ENCODE measurements around the gene TTC7B.
A peak's percentile ranks its signal among the peaks of the same experiment; 100 is the strongest.
"Not testable (repeated sequence)": the region's sequence is repeated elsewhere in the genome, so short reads cannot be mapped to it uniquely, and the experiment has no call there.

The TTC7B gene

GRCh38 chr14:90815822-90816662, at the start of gene TTC7B:
TTC7B (minus strand) TSS chr14:90816430; CDS start chr14:90816295, 135 bp downstream.
- peak; percentile 81 for DNase-seq (ENCODE audit: low read depth, low spot score)

GRCh38 chr14:90864741-90865140, 48.5 kb upstream of the TTC7B start:
- DNase-seq (ENCODE audit: low read depth, low spot score), result no peak

GRCh38 chr14:90858511-90858910, 42.3 kb upstream of the TTC7B start:
- no peak for DNase-seq (ENCODE audit: low read depth, low spot score)

- DNase-seq (ENCODE audit: low read depth, low spot score), result no peak
Observed at GRCh38 chr14:90857866-90858265, 41.6 kb upstream of the TTC7B start.

GRCh38 chr14:90856115-90856514, 39.9 kb upstream of the TTC7B start:
- DNase-seq (ENCODE audit: low read depth, low spot score), result not testable (repeated sequence)

GRCh38 chr14:90853116-90853515, 36.9 kb upstream of the TTC7B start:
- no peak for DNase-seq (ENCODE audit: low read depth, low spot score)

- no peak for DNase-seq (ENCODE audit: low read depth, low spot score)
Observed at GRCh38 chr14:90851327-90852036, 35.3 kb upstream of the TTC7B start.

GRCh38 chr14:90850487-90850886, 34.3 kb upstream of the TTC7B start:
- DNase-seq (ENCODE audit: low read depth, low spot score), result peak; percentile 27

- no peak for DNase-seq (ENCODE audit: low read depth, low spot score)
Observed at GRCh38 chr14:90849787-90850444, 33.7 kb upstream of the TTC7B start.

GRCh38 chr14:90848944-90849731, 32.9 kb upstream of the TTC7B start:
- DNase-seq (ENCODE audit: low read depth, low spot score), result peak; percentile 8

- no peak for DNase-seq (ENCODE audit: low read depth, low spot score)
Observed at GRCh38 chr14:90846511-90846910, 30.3 kb upstream of the TTC7B start.

GRCh38 chr14:90844321-90844720, 28.1 kb upstream of the TTC7B start:
- DNase-seq (ENCODE audit: low read depth, low spot score), result no peak

- DNase-seq (ENCODE audit: low read depth, low spot score), result no peak
Observed at GRCh38 chr14:90842726-90843125, 26.5 kb upstream of the TTC7B start.

- not testable (repeated sequence) for DNase-seq (ENCODE audit: low read depth, low spot score)
Observed at GRCh38 chr14:90840667-90841066, 24.4 kb upstream of the TTC7B start.

GRCh38 chr14:90839889-90840266, 23.6 kb upstream of the TTC7B start:
- no peak for DNase-seq (ENCODE audit: low read depth, low spot score)

GRCh38 chr14:90839024-90839888, 23.0 kb upstream of the TTC7B start:
- DNase-seq (ENCODE audit: low read depth, low spot score), result no peak

GRCh38 chr14:90838531-90838930, 22.3 kb upstream of the TTC7B start:
- DNase-seq (ENCODE audit: low read depth, low spot score), result not testable (repeated sequence)

- DNase-seq (ENCODE audit: low read depth, low spot score), result peak; percentile 72
Observed at GRCh38 chr14:90837355-90837754, 21.1 kb upstream of the TTC7B start.

GRCh38 chr14:90836692-90837063, 20.4 kb upstream of the TTC7B start:
- no peak for DNase-seq (ENCODE audit: low read depth, low spot score)

- no peak for DNase-seq (ENCODE audit: low read depth, low spot score)
Observed at GRCh38 chr14:90831821-90832220, 15.6 kb upstream of the TTC7B start.
